Measurements from ENCODE around the gene PET100.

DNA sequence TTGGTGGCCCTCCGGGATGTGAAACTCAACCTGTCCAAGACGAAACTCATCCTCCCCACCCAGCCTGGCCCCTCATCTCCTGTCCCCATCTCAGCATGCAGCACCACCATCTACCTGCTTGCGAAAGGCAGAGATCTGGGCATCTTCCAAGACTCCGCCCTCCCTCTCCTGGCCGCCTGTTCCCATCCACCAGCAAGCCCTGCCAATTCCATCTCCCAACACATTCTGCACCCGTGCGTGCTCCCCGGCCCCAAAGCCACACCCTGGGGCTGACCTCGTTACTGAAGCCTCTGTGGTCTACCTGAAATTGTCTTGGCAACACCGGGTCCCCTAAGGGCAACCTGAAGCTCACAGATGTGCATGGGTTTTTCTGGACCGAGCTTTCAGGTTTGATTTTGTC lies 47.1 kb upstream of the PET100 start:
- TF ChIP-seq POLR2A (IDR thresholded peaks at IDR 0.05) = no peak
- TF ChIP-seq, protein P1, sequence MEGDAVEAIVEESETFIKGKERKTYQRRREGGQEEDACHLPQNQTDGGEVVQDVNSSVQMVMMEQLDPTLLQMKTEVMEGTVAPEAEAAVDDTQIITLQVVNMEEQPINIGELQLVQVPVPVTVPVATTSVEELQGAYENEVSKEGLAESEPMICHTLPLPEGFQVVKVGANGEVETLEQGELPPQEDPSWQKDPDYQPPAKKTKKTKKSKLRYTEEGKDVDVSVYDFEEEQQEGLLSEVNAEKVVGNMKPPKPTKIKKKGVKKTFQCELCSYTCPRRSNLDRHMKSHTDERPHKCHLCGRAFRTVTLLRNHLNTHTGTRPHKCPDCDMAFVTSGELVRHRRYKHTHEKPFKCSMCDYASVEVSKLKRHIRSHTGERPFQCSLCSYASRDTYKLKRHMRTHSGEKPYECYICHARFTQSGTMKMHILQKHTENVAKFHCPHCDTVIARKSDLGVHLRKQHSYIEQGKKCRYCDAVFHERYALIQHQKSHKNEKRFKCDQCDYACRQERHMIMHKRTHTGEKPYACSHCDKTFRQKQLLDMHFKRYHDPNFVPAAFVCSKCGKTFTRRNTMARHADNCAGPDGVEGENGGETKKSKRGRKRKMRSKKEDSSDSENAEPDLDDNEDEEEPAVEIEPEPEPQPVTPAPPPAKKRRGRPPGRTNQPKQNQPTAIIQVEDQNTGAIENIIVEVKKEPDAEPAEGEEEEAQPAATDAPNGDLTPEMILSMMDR (IDR thresholded peaks at IDR 0.05) = no peak
